Mucosa of rectum (tissue), 2 donors: Measurements from ENCODE around the gene PARD3B.

Experiments
- H3K27ac ChIP-seq, 2 donors: one replicate each; pipeline ENCODE4 v1.7.0; 2013; ENCODE audit warnings: inconsistent platforms in 2 of 2, low read depth in 2 of 2, low read length in 2 of 2
- H3K27me3 ChIP-seq, 2 donors: one replicate each; pipeline ENCODE4 v1.7.0; 2013; ENCODE audit warnings: low read length in 2 of 2; ENCODE audit not compliant: control insufficient read depth in 2 of 2, insufficient read depth in 2 of 2
- H3K36me3 ChIP-seq, 2 donors: one replicate each; pipeline ENCODE4 v1.7.0; 2013; ENCODE audit warnings: low read length in 2 of 2; ENCODE audit not compliant: control insufficient read depth in 2 of 2, insufficient read depth in 2 of 2
- H3K4me1 ChIP-seq, 2 donors: one replicate each; pipeline ENCODE4 v1.7.0; 2013; ENCODE audit warnings: low read length in 2 of 2, mild to moderate bottlenecking in 1 of 2; ENCODE audit not compliant: control insufficient read depth in 2 of 2, insufficient read depth in 2 of 2
- H3K4me3 ChIP-seq, 2 donors: one replicate each; pipeline ENCODE4 v1.7.0; 2013; ENCODE audit warnings: low read length in 2 of 2
- H3K9ac ChIP-seq, 2 donors: one replicate each; pipeline ENCODE4 v1.7.0; 2013; ENCODE audit warnings: low read length in 2 of 2, low read depth in 1 of 2, mild to moderate bottlenecking in 1 of 2
- H3K9me3 ChIP-seq, 2 donors: one replicate each; pipeline ENCODE4 v1.7.0; 2013; ENCODE audit warnings: low read length in 2 of 2; ENCODE audit not compliant: control insufficient read depth in 2 of 2
- donor health status: healthy.
- donor health status: Normal muscosa, but diverticular disease.

The PARD3B gene

GRCh38 chr2:204901591-204901990 is 356.3 kb downstream of the PARD3B start:
- H3K9ac ChIP-seq, result no peak overlapping the region
- no peaks in the 10 kb centered on the region for H3K27me3 ChIP-seq
- H3K4me3 ChIP-seq, result no peak overlapping the region
- no peaks in the 10 kb centered on the region for H3K36me3 ChIP-seq
- H3K9me3 ChIP-seq, result no peaks in the 10 kb centered on the region
- H3K4me1 ChIP-seq, result no peaks in the 10 kb centered on the region
- no peak overlapping the region for H3K27ac ChIP-seq

DNA sequence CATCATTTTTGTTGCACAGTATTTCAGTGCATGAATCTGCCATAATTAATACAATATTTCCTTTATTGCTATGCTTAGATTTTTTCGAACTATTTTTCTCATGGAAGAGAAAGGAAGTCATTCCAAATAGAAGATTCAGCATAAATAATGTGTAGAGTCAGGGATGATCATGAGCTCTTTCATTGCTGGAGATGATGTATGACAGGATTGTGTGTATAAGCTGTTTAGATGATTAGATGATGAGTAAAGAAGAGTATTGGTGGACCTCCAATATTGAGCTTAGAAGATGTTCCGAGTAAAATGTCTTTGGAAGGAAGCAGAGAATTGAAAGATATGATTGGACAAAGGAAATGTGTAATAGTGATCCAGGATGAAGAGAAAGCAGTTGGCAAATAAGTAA is 364.5 kb downstream of the PARD3B start:
- no peaks in the 10 kb centered on the region for H3K27me3 ChIP-seq
- H3K4me3 ChIP-seq, result no peak overlapping the region
- H3K9ac ChIP-seq, result no peak overlapping the region
- no peaks in the 10 kb centered on the region for H3K4me1 ChIP-seq
- H3K9me3 ChIP-seq, result no peaks in the 10 kb centered on the region
- no peak overlapping the region for H3K27ac ChIP-seq
- H3K36me3 ChIP-seq, result no peaks in the 10 kb centered on the region

GRCh38 chr2:204913312-204913711 is 368.0 kb downstream of the PARD3B start:
- H3K4me3 ChIP-seq, result no peak overlapping the region

GRCh38 chr2:204913854-204914464 is 368.7 kb downstream of the PARD3B start:
- H3K27me3 ChIP-seq, result no peaks in the 10 kb centered on the region
- H3K9ac ChIP-seq, result no peak overlapping the region
- no peaks in the 10 kb centered on the region for H3K4me1 ChIP-seq
- no peaks in the 10 kb centered on the region for H3K9me3 ChIP-seq
- no peaks in the 10 kb centered on the region for H3K36me3 ChIP-seq
- H3K4me3 ChIP-seq, result no peak overlapping the region
- H3K27ac ChIP-seq, result no peak overlapping the region

More at GRCh38 chr2:204913312-204913711, 368.0 kb downstream of the PARD3B start:
- H3K27me3 ChIP-seq, result no peaks in the 10 kb centered on the region
- no peaks in the 10 kb centered on the region for H3K36me3 ChIP-seq
- H3K9ac ChIP-seq, result no peak overlapping the region
- H3K27ac ChIP-seq, result no peak overlapping the region
- no peaks in the 10 kb centered on the region for H3K4me1 ChIP-seq
- H3K9me3 ChIP-seq, result no peaks in the 10 kb centered on the region

DNA sequence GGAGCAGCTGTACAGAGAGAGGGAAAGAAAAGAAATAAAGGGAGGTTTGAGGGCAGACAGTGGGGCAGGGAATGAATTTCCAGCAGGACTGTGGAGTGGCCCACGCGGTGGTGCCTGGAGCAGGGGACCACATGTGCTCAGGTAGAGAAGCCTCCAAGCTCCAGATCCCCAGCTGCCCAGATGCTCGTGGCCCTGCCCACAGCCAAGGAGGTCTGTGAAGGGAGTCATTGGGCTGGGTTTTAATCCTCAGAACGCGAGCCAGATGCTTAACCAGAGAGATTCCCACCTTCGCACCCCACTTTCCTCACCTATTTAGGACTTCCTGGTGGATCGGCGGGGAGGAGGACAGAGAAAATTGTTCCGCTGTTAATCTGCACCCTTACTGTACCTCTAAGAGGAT is 369.4 kb downstream of the PARD3B start:
- H3K9ac ChIP-seq, result no peak overlapping the region
- no peaks in the 10 kb centered on the region for H3K36me3 ChIP-seq
- no peaks in the 10 kb centered on the region for H3K27me3 ChIP-seq
- no peaks in the 10 kb centered on the region for H3K4me1 ChIP-seq
- H3K4me3 ChIP-seq, result no peak overlapping the region
- no peaks in the 10 kb centered on the region for H3K9me3 ChIP-seq
- no peak overlapping the region for H3K27ac ChIP-seq

GRCh38 chr2:204917089-204917701 is 371.9 kb downstream of the PARD3B start:
- Histone ChIP-seq H3K27me3 (no peaks in the 10 kb centered on the region), H3K9ac (no peak overlapping the region), H3K9me3 (no peaks in the 10 kb centered on the region), H3K4me1 (no peaks in the 10 kb centered on the region), H3K27ac (no peak overlapping the region), H3K4me3 (no peak overlapping the region), H3K36me3 (no peaks in the 10 kb centered on the region)

GRCh38 chr2:204920776-204921175 is 375.5 kb downstream of the PARD3B start:
- Histone ChIP-seq H3K9me3 (no peaks in the 10 kb centered on the region), H3K4me1 (no peaks in the 10 kb centered on the region), H3K27ac (no peak overlapping the region), H3K4me3 (no peak overlapping the region), H3K9ac (no peak overlapping the region), H3K36me3 (no peaks in the 10 kb centered on the region), H3K27me3 (no peaks in the 10 kb centered on the region)

- Histone ChIP-seq H3K27ac (no peak overlapping the region), H3K27me3 (no peaks in the 10 kb centered on the region), H3K4me3 (no peak overlapping the region), H3K9ac (no peak overlapping the region), H3K36me3 (no peaks in the 10 kb centered on the region), H3K9me3 (no peaks in the 10 kb centered on the region), H3K4me1 (no peaks in the 10 kb centered on the region)
These were observed 378.7 kb downstream of the PARD3B start for GRCh38 chr2:204923957-204924356.

GRCh38 chr2:204931562-204931961 is 386.3 kb downstream of the PARD3B start:
- no peaks in the 10 kb centered on the region for H3K36me3 ChIP-seq
- no peak overlapping the region for H3K27ac ChIP-seq
- no peaks in the 10 kb centered on the region for H3K4me1 ChIP-seq
- H3K9ac ChIP-seq, result no peak overlapping the region
- H3K4me3 ChIP-seq, result no peak overlapping the region
- no peaks in the 10 kb centered on the region for H3K27me3 ChIP-seq
- H3K9me3 ChIP-seq, result no peaks in the 10 kb centered on the region

DNA sequence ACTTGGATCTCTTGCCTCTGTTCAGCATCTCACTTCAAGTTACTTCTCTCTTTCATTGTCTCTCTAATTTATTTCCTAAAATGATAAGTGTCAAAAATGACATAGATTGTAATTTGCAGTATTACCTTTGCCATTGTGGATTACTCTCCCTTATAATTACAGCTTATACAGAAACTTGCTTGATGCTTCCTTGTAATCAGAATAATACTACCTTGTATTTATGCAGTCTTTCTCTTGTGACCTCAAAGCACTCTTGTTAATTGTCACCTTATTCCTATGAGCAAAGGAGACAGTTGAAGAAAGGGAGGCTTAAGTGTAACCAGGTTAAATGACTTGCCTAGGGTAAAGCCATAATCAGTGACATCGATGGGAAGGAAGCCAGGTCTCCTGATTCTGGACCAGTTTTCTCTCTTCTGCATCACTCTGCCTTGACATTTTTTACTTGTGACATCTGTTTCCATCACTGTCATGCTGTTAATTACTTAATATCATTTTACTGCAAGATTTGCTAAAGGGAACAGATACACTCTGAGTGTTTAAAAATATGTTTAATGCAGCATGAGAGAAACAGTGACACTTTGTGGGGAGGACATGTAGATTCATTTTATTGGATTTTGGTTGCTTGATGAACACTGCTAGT is 388.6 kb downstream of the PARD3B start:
- Histone ChIP-seq H3K36me3 (no peaks in the 10 kb centered on the region), H3K27ac (no peak overlapping the region), H3K27me3 (no peaks in the 10 kb centered on the region), H3K9me3 (no peaks in the 10 kb centered on the region), H3K4me1 (no peaks in the 10 kb centered on the region), H3K4me3 (no peak overlapping the region), H3K9ac (no peak overlapping the region)
